K562 treated with DMSO at 1 percent for 4 hours (cell line): Measurements from ENCODE around the gene LUZP4. TPM values are rescaled to one million over a fixed set of nuclear protein-coding genes. Genes with fewer than 3 reads are reported as not detected.

ENCODE experiments used
- total RNA-seq: library from RNA; unstranded; fragments of 300-600 nt; gene quantifications from 2 replicates; pipeline ENCODE4 v1.2.3, GENCODE V29; 2022; ENCODE audit not compliant: insufficient read depth

The LUZP4 gene, protein sequence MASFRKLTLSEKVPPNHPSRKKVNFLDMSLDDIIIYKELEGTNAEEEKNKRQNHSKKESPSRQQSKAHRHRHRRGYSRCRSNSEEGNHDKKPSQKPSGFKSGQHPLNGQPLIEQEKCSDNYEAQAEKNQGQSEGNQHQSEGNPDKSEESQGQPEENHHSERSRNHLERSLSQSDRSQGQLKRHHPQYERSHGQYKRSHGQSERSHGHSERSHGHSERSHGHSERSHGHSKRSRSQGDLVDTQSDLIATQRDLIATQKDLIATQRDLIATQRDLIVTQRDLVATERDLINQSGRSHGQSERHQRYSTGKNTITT
- 0.39 TPM in 1 of 2 replicates, not detected in the other for total RNA-seq

DNA sequence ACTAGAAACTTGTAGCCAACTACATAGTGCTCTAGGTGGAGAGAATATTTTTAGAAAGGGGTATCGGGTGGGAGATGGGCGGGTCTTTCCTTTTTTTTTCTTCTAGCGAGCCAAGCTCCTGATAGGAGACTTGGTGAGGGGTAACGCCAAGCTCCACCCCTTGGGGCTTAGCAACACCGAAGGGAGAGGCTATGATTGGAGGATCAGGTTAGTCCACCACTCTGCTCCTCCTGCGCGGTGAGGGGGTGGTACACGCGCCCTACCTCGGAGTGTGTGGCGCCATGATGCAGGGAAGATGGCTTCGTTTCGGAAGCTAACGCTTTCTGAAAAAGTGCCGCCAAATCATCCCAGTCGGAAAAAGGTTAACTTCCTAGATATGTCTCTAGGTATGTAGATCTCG, at the start of gene LUZP4:
LUZP4 (plus strand) TSS at position 251 of the 400 bp plus-strand sequence; CDS start at position 296, 45 bp downstream.

Other genes starting within 250 kb of the LUZP4 start
- 0.92 and 1.0 TPM in 2 replicates for gene RBMXL3, start 100.3 kb upstream of the LUZP4 start, total RNA-seq
- 3.9 and 5.5 TPM in 2 replicates for gene LRCH2, start 55.6 kb upstream of the LUZP4 start, total RNA-seq